ENCODE measurements around the gene SNAPC5.
"Not testable (repeated sequence)": the region's sequence is repeated elsewhere in the genome, so short reads cannot be mapped to it uniquely, and the experiment has no call there.

Gene SNAPC5

GRCh38 chr15:66497502-66498455 lies at the start of gene SNAPC5:
TSS of gene SNAPC5 (minus strand) at chr15:66497762. CDS start at chr15:66497731, 31 bp downstream.
- DNase-seq = peak; percentile 89

- no peak for DNase-seq
These were observed 47.7 kb upstream of the SNAPC5 start for GRCh38 chr15:66545255-66545654.

- no peak for DNase-seq
These were observed 45.3 kb upstream of the SNAPC5 start for GRCh38 chr15:66542896-66543295.

- no peak for DNase-seq
These were observed 37.5 kb upstream of the SNAPC5 start for GRCh38 chr15:66535056-66535455.

GRCh38 chr15:66524838-66525237 lies 27.3 kb upstream of the SNAPC5 start:
- no peak for DNase-seq

- DNase-seq = no peak
These were observed 26.4 kb upstream of the SNAPC5 start for GRCh38 chr15:66523926-66524325.

GRCh38 chr15:66515901-66516322 lies 18.4 kb upstream of the SNAPC5 start:
- no peak for DNase-seq

- no peak for DNase-seq
These were observed 17.0 kb upstream of the SNAPC5 start for GRCh38 chr15:66514586-66514985.

GRCh38 chr15:66508293-66508883 lies 10.8 kb upstream of the SNAPC5 start:
- DNase-seq = no peak

- DNase-seq = no peak
These were observed 8.3 kb upstream of the SNAPC5 start for GRCh38 chr15:66505818-66506217.

- DNase-seq = no peak
These were observed 7.9 kb upstream of the SNAPC5 start for GRCh38 chr15:66505430-66505811.

GRCh38 chr15:66504563-66505429 lies 7.2 kb upstream of the SNAPC5 start, which contains the start of the genes RPL4 and ZWILCH:
TSS of gene RPL4 (minus strand) at chr15:66504855. CDS start at chr15:66504790, 65 bp downstream.
TSS of gene ZWILCH (plus strand) at chr15:66505326. CDS start at chr15:66505339, 13 bp downstream.
- peak; percentile 55 for DNase-seq

- no peak for DNase-seq
These were observed 6.4 kb upstream of the SNAPC5 start for GRCh38 chr15:66503780-66504562.

- DNase-seq = not testable (repeated sequence)
These were observed 5.6 kb upstream of the SNAPC5 start for GRCh38 chr15:66503041-66503648.

- DNase-seq = no peak
These were observed 4.9 kb upstream of the SNAPC5 start for GRCh38 chr15:66502491-66502890.

- not testable (repeated sequence) for DNase-seq
These were observed 2.8 kb upstream of the SNAPC5 start for GRCh38 chr15:66500346-66500745.

- DNase-seq = no peak
These were observed 1.2 kb upstream of the SNAPC5 start for GRCh38 chr15:66498501-66499386.

- DNase-seq = no peak
These were observed 536 bp downstream of the SNAPC5 start for GRCh38 chr15:66496951-66497501.

GRCh38 chr15:66494262-66494661 lies 3.3 kb downstream of the SNAPC5 start:
- DNase-seq = no peak

GRCh38 chr15:66491846-66492245 lies 5.7 kb downstream of the SNAPC5 start:
- no peak for DNase-seq

All from NCI-H1048 (cell line).